Fibroblast of lung (primary cell): Measurements from ENCODE around the gene ZNF469.

Experiments
- EZH2 ChIP-seq: IDR thresholded peaks from 2 replicates; pipeline ENCODE4 v1.5.1; 2012; ENCODE audit warnings: low read length, control low read depth, mild to moderate bottlenecking; ENCODE audit errors: missing control alignments
- TF ChIP-seq, protein P1 (sequence below), 2 donors: IDR thresholded peaks in 1 of 2; conservative IDR thresholded peaks in 1 of 2; 1 replicate in 1 of 2; 2 replicates in 1 of 2; pipeline ENCODE4 v1.5.1; 2011 to 2012; ENCODE audit warnings: low read length in 2 of 2, control low read depth in 1 of 2, inconsistent platforms in 1 of 2, low read depth in 1 of 2, mild to moderate bottlenecking in 1 of 2

DNA sequence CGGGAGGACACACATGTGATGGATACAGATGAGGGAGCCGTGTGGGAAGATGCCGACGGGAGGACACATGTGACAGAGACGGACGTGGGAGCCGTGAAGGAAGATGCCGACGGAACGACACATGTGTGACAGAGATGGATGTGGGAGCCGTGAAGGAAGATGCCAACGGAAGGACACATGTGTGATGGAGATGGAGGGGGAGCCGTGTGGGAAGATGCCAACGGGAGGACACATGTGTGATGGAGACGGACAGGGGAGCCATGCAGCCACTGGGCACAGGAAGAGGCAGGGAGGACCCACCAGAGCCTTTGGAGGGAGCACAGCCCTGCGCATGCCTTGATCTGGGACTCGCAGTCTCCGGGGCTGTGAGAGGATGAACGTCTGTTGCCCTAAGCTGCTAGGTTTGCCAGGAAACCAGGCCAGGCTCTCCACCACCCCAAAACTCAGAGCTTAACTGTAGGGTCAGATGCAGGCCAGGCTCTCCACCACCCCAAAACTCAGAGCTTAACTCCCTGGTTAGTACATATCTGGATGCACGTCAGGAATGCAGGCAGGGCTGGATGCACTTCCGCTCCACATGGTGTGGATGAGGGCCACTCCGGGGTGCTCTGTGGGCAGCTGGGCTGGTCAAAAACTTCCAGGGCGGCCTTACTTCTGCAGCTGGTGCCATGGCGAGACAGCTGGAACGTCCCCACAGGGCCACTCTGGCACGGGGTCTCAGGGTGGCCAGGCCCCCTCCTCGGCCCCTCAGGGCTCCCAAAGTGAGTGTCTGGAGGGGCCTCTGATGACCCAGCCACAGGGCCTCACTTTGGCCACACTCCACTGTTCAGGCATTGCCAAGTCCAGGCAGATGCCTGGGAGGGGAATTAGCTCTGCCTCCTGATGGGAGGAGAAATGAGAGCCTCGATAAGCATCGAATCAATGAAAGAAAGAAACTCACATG is 47.7 kb upstream of the ZNF469 start:
- TF ChIP-seq, protein P1, sequence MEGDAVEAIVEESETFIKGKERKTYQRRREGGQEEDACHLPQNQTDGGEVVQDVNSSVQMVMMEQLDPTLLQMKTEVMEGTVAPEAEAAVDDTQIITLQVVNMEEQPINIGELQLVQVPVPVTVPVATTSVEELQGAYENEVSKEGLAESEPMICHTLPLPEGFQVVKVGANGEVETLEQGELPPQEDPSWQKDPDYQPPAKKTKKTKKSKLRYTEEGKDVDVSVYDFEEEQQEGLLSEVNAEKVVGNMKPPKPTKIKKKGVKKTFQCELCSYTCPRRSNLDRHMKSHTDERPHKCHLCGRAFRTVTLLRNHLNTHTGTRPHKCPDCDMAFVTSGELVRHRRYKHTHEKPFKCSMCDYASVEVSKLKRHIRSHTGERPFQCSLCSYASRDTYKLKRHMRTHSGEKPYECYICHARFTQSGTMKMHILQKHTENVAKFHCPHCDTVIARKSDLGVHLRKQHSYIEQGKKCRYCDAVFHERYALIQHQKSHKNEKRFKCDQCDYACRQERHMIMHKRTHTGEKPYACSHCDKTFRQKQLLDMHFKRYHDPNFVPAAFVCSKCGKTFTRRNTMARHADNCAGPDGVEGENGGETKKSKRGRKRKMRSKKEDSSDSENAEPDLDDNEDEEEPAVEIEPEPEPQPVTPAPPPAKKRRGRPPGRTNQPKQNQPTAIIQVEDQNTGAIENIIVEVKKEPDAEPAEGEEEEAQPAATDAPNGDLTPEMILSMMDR (conservative IDR thresholded peaks at IDR 0.05 in 1 of 2, IDR thresholded peaks at IDR 0.05 in 1 of 2; ENCODE audit: low read depth in 1 of 2, low read length in 2 of 2): no peak
- no peak for TF ChIP-seq EZH2
